B cell (primary cell): ENCODE data around the gene SRPRB. TPM values are rescaled to one million over a fixed set of nuclear protein-coding genes. Genes with fewer than 3 reads are reported as not detected.

Source experiments
- ATAC-seq: fragments of 200-7000 bp; cut with Tn5 transposase; one replicate; pipeline ENCODE4 v1.10.0; 2021; ENCODE audit warnings: low read depth, mild to moderate bottlenecking, moderate number of reproducible peaks, moderate library complexity
- CTCF ChIA-PET: fragments of 350-600 bp; sonication (Branson Sonifier 250); formaldehyde crosslinking; loops from one replicate; lab custom pipeline; 2021; ENCODE audit warnings: antibody characterized with exemption, inconsistent platforms; lab: Charles Lee
- POLR2A ChIA-PET: fragments of 350-600 bp; sonication (Branson Sonifier 250); formaldehyde crosslinking; loops from one replicate; lab custom pipeline; 2021; ENCODE audit warnings: antibody characterized with exemption; lab: Charles Lee
- DNase-seq: peaks from one replicate; pipeline ENCODE4 v3.0.0; 2013
- H2AFZ ChIP-seq: 2 replicates; pipeline ENCODE4 v1.6.1; 2012; ENCODE audit warnings: mild to moderate bottlenecking, low read depth, low read length; ENCODE audit not compliant: insufficient read depth, poor library complexity, severe bottlenecking
- H3K27ac ChIP-seq, 2 donors: 1 replicate in 1 of 2; 2 replicates in 1 of 2; pipeline ENCODE4 v1.5.1; 2012 to 2013; ENCODE audit warnings: low read length in 2 of 2, mild to moderate bottlenecking in 2 of 2, moderate library complexity in 1 of 2
- H3K27me3 ChIP-seq, 4 experiments: fragments of 200-600 bp in 1 of 4; sonication (generic) in 1 of 4; replicated peaks in 1 of 4; 1 replicate in 2 of 4; 2 replicates in 2 of 4; pipeline versions ENCODE4 v1.6.1 to v1.7.0; 2013 to 2016; ENCODE audit warnings: low read length in 3 of 4, mild to moderate bottlenecking in 2 of 4, mixed read lengths in 1 of 4, moderate library complexity in 1 of 4; ENCODE audit not compliant: insufficient read depth in 4 of 4, control insufficient read depth in 3 of 4; ENCODE audit errors: control extremely low read depth in 1 of 4
- H3K36me3 ChIP-seq, 2 experiments: replicated peaks in 1 of 2; 1 replicate in 1 of 2; 2 replicates in 1 of 2; pipeline versions ENCODE4 v1.6.1 to v1.7.1; 2013; ENCODE audit warnings: low read length in 1 of 2; ENCODE audit not compliant: insufficient read depth in 2 of 2, control insufficient read depth in 1 of 2; ENCODE audit errors: control extremely low read depth in 1 of 2, extremely low read depth in 1 of 2
- H3K4me1 ChIP-seq, 2 donors: fragments of 200-600 bp in 1 of 2; sonication (generic) in 1 of 2; 1 replicate in 1 of 2; 2 replicates in 1 of 2; pipeline versions ENCODE4 v1.5.1 to v1.6.1; 2013 to 2017; ENCODE audit warnings: low read length in 2 of 2; ENCODE audit not compliant: control insufficient read depth in 2 of 2, insufficient read depth in 2 of 2
- H3K4me2 ChIP-seq: replicated peaks from 2 replicates; pipeline ENCODE3; 2012; ENCODE audit warnings: mild to moderate bottlenecking, low read depth, low read length; ENCODE audit not compliant: poor library complexity, severe bottlenecking
- H3K4me3 ChIP-seq, 5 experiments: fragments of 200-600 bp in 1 of 5; sonication (generic) in 1 of 5; 1 replicate in 3 of 5; 2 replicates in 2 of 5; pipeline versions ENCODE4 v1.5.1 to v1.7.0; 2011 to 2016; ENCODE audit warnings: low read length in 4 of 5, mild to moderate bottlenecking in 4 of 5, low read depth in 2 of 5, control low read depth in 1 of 5, moderate library complexity in 1 of 5; ENCODE audit not compliant: insufficient read depth in 1 of 5; ENCODE audit errors: control extremely low read depth in 1 of 5, extremely low read depth in 1 of 5
- H3K79me2 ChIP-seq: fragments of 200-600 bp; sonication (generic); one replicate; pipeline ENCODE4 v1.6.0; 2016; ENCODE audit warnings: low read length; ENCODE audit not compliant: control insufficient read depth, insufficient read depth
- H3K9ac ChIP-seq: fragments of 200-600 bp; sonication (generic); 2 replicates; pipeline ENCODE4 v1.6.1; 2017; ENCODE audit warnings: mild to moderate bottlenecking, low read length, moderate library complexity
- H3K9me3 ChIP-seq, 3 donors: one replicate each; pipeline versions ENCODE4 v1.6.1 to v1.7.1; 2013; ENCODE audit warnings: low read length in 2 of 3; ENCODE audit not compliant: control insufficient read depth in 2 of 3, insufficient read depth in 1 of 3; ENCODE audit errors: control extremely low read depth in 1 of 3
- H4K20me1 ChIP-seq: 2 replicates; pipeline ENCODE4 v1.6.0; 2012; ENCODE audit warnings: mild to moderate bottlenecking, low read length; ENCODE audit not compliant: insufficient read depth, control insufficient read depth, poor library complexity, severe bottlenecking
- H3K27ac Mint-ChIP-seq: one replicate; pipeline ENCODE4 v1.8.0; 2021; ENCODE audit warnings: mixed read lengths
- H3K27me3 Mint-ChIP-seq: one replicate; pipeline ENCODE4 v1.8.0; 2021; ENCODE audit warnings: mixed read lengths
- H3K4me1 Mint-ChIP-seq: one replicate; pipeline ENCODE4 v1.8.0; 2021; ENCODE audit warnings: mixed read lengths
- H3K4me3 Mint-ChIP-seq: one replicate; pipeline ENCODE4 v1.8.0; 2021; ENCODE audit warnings: mixed read lengths
- H3K9me3 Mint-ChIP-seq: one replicate; pipeline ENCODE4 v1.8.0; 2022; ENCODE audit warnings: mixed read lengths; ENCODE audit not compliant: insufficient read depth
- EZH2 ChIP-seq: IDR thresholded peaks from 2 replicates; pipeline ENCODE4 v1.6.1; 2012; ENCODE audit warnings: borderline replicate concordance, low read depth, mild to moderate bottlenecking, moderate library complexity, low read length; ENCODE audit not compliant: insufficient read depth, poor library complexity, severe bottlenecking
- WGBS: methylation state at CpG from one replicate; pipeline ENCODE4 v1.1.5; 2013; ENCODE audit warnings: missing lambda C conversion rate; ENCODE audit not compliant: insufficient coverage; 5-methylcytosine and 5-hydroxymethylcytosine counted together
- intact Hi-C: fragments of 100-400 bp; cut with micrococcal nuclease; formaldehyde crosslinking; loops from one replicate; pipeline ENCODE4 v1.10.0; 2022
- polyA plus RNA-seq: library from polyadenylated mRNA; depleted of rRNA; stranded (reverse); fragments of >200 nt; gene quantifications from 2 replicates; pipeline ENCODE4 v1.2.3, GENCODE V29; 2012
- total RNA-seq, 2 donors: library from RNA; stranded (reverse); fragments of 120-200 nt in 1 of 2; gene quantifications; 1 replicate in 1 of 2; 2 replicates in 1 of 2; pipeline versions ENCODE4 v1.2.3 to v1.2.4, GENCODE V29; 2013 to 2022
- TF ChIP-seq, protein P1 (sequence below): fragments of 200-600 bp; IDR thresholded peaks from one replicate; pipeline ENCODE4 v1.8.0; 2022; ENCODE audit warnings: antibody characterized with exemption, mild to moderate bottlenecking

Gene SRPRB
- total and polyA plus RNA-seq, 2 donors (not counting 1 experiment from before 2014, with no cell fraction given), result 10.1 to 28.8 TPM

DNA sequence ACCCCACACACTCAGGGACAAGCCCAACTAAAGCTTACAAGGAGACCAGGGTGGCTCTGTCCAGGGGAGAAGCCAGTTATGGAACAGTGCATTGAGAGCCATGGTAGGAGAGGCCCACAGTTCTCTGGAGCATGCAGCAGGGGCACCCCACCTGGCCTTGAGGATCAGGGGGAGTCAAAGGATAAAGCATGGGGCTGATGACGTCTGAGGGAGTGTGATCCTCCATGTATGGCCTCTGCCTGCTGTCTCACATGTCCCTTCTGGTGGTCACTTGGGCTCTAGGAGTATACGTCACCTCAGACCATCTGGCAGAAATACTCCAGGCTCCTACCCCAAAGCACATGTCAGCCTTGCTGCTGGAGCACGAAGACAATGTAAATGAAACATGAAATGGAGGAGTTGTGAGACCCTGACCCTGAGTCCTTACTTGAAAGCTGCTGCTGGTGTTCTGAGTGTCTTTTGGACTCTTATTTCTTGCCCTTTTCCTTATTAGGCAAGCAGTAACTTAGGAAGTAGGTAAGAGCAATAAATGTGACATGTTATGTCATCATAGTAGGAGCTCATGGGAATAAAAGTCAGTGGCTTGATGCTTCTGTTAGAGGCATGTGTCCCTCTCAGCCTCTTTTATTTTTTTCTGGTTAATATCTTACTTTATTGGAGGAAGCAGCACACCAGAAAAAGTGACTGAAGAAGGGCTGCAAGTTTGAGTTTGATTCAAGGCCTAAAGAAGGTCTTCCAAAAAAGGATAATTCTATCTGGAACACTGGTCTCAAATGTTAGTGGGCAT, 15.5 kb downstream of the SRPRB start:
- no peak overlapping the region for H2AFZ ChIP-seq
- H4K20me1 ChIP-seq, result no peaks in the 10 kb centered on the region
- no peak overlapping the region for H3K27ac ChIP-seq
- peaks cover 9 to 87% of the 10 kb centered on the region in 2 experiments for H3K36me3 ChIP-seq
- DNase-seq (no peak), ATAC-seq (no peak)
- no peaks in the 10 kb centered on the region for H3K9me3 ChIP-seq
- Mint-ChIP-seq H3K9me3 (no peaks in the 10 kb centered on the region), H3K4me3 (no peak overlapping the region), H3K27ac (no peak overlapping the region), H3K27me3 (no peaks in the 10 kb centered on the region), H3K4me1 (no peaks in the 10 kb centered on the region)
- intact Hi-C loops, result no loop called here
- no peak overlapping the region for H3K4me2 ChIP-seq
- no peak overlapping the region for H3K4me3 ChIP-seq
- no peak overlapping the region for H3K9ac ChIP-seq
- H3K27me3 ChIP-seq, result no peaks in the 10 kb centered on the region
- POLR2A ChIA-PET, result no interaction called here
- TF ChIP-seq EZH2, result no peak
- TF ChIP-seq, protein P1, sequence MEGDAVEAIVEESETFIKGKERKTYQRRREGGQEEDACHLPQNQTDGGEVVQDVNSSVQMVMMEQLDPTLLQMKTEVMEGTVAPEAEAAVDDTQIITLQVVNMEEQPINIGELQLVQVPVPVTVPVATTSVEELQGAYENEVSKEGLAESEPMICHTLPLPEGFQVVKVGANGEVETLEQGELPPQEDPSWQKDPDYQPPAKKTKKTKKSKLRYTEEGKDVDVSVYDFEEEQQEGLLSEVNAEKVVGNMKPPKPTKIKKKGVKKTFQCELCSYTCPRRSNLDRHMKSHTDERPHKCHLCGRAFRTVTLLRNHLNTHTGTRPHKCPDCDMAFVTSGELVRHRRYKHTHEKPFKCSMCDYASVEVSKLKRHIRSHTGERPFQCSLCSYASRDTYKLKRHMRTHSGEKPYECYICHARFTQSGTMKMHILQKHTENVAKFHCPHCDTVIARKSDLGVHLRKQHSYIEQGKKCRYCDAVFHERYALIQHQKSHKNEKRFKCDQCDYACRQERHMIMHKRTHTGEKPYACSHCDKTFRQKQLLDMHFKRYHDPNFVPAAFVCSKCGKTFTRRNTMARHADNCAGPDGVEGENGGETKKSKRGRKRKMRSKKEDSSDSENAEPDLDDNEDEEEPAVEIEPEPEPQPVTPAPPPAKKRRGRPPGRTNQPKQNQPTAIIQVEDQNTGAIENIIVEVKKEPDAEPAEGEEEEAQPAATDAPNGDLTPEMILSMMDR, result no peak
- CTCF ChIA-PET, result interaction anchor here (1.5 kb wide), 2 partner anchors 653 to 1095 kb away, joined by 4 to 6 read pairs; no protein-coding TSS in a partner anchor
- H3K79me2 ChIP-seq, result no peaks in the 10 kb centered on the region
- H3K4me1 ChIP-seq, result no peaks in the 10 kb centered on the region
- 93% methylated on average over 1 of the region's 3 CpGs for WGBS
